ENCODE data around the gene ETS1.

Gene ETS1

GRCh38 chr11:128567130-128567529 lies 20.2 kb downstream of the ETS1 start:
- no peak for DNase-seq (ENCODE audit: low read depth)

- DNase-seq (ENCODE audit: low read depth) = no peak
Measured at GRCh38 chr11:128565881-128566280, 21.5 kb downstream of the ETS1 start.

GRCh38 chr11:128564642-128565245 lies 22.6 kb downstream of the ETS1 start:
- DNase-seq (ENCODE audit: low read depth) = no peak

- DNase-seq (ENCODE audit: low read depth) = no peak
Measured at GRCh38 chr11:128563942-128564641, 23.3 kb downstream of the ETS1 start.

GRCh38 chr11:128563308-128563707 lies 24.1 kb downstream of the ETS1 start:
- DNase-seq (ENCODE audit: low read depth) = no peak

- DNase-seq (ENCODE audit: low read depth) = no peak
Measured at GRCh38 chr11:128559496-128560103, 27.8 kb downstream of the ETS1 start.

- DNase-seq (ENCODE audit: low read depth) = no peak
Measured at GRCh38 chr11:128555606-128556005, 31.8 kb downstream of the ETS1 start.

GRCh38 chr11:128553662-128554362 lies 33.5 kb downstream of the ETS1 start:
- no peak for DNase-seq (ENCODE audit: low read depth)

- no peak for DNase-seq (ENCODE audit: low read depth)
Measured at GRCh38 chr11:128552783-128553661, 34.3 kb downstream of the ETS1 start.

- DNase-seq (ENCODE audit: low read depth) = no peak
Measured at GRCh38 chr11:128551611-128552335, 35.6 kb downstream of the ETS1 start.

GRCh38 chr11:128551058-128551457 lies 36.3 kb downstream of the ETS1 start:
- no peak for DNase-seq (ENCODE audit: low read depth)

- DNase-seq (ENCODE audit: low read depth) = no peak
Measured at GRCh38 chr11:128550261-128550821, 37.0 kb downstream of the ETS1 start.

GRCh38 chr11:128549256-128549944 lies 38.0 kb downstream of the ETS1 start:
- no peak for DNase-seq (ENCODE audit: low read depth)

GRCh38 chr11:128548649-128549255 lies 38.6 kb downstream of the ETS1 start:
- DNase-seq (ENCODE audit: low read depth) = no peak

GRCh38 chr11:128547946-128548648 lies 39.3 kb downstream of the ETS1 start:
- DNase-seq (ENCODE audit: low read depth) = no peak

GRCh38 chr11:128546916-128547315 lies 40.4 kb downstream of the ETS1 start:
- DNase-seq (ENCODE audit: low read depth) = no peak

- DNase-seq (ENCODE audit: low read depth) = no peak
Measured at GRCh38 chr11:128544471-128545051, 42.8 kb downstream of the ETS1 start.

- DNase-seq (ENCODE audit: low read depth) = no peak
Measured at GRCh38 chr11:128540469-128540868, 46.9 kb downstream of the ETS1 start.

GRCh38 chr11:128536506-128536905 lies 50.9 kb downstream of the ETS1 start:
- no peak for DNase-seq (ENCODE audit: low read depth)

All from HS-5 (cell line).